IMR-90 (cell line): ENCODE results near the gene RPS6KA5. TPM values are rescaled to one million over a fixed set of nuclear protein-coding genes. Genes with fewer than 3 reads are reported as not detected.

Experiments used
- ATAC-seq: fragments of 200-7000 bp; cut with Tn5 transposase; 2 replicates; pipeline ENCODE4 v1.9.1; 2020; ENCODE audit warnings: low read depth, mild to moderate bottlenecking, moderate library complexity
- BruUV-seq: library from RNA; stranded (reverse); fragments of 400-500 nt; replicated peaks from 2 replicates; lab custom pipeline; 2021; lab: Mats Ljungman, UMichigan
- CTCF ChIA-PET: fragments of 300-600 bp; formaldehyde crosslinking; extraction: SDS; loops from one replicate; lab custom pipeline; 2021; ENCODE audit warnings: antibody characterized with exemption; lab: Yijun Ruan, JAX
- POLR2A ChIA-PET: fragments of 300-600 bp; sonication (Branson Sonifier 250); formaldehyde crosslinking; loops from one replicate; lab custom pipeline; 2022; ENCODE audit warnings: antibody characterized with exemption; ENCODE audit not compliant: unreplicated experiment; lab: Charles Lee
- DNase-seq: peaks from one replicate; pipeline ENCODE4 v3.0.0; 2013
- H2AFZ ChIP-seq: replicated peaks from 2 replicates; pipeline ENCODE3; 2013; ENCODE audit warnings: low read length, mild to moderate bottlenecking; ENCODE audit not compliant: poor library complexity
- H2AK5ac ChIP-seq: 2 replicates; pipeline ENCODE4 v1.6.1; 2013; ENCODE audit warnings: low read depth, low read length, inconsistent platforms
- H2AK9ac ChIP-seq: replicated peaks from 2 replicates; pipeline ENCODE3; 2013; ENCODE audit warnings: mild to moderate bottlenecking, low read depth, low read length, moderate library complexity; ENCODE audit not compliant: poor library complexity
- H2BK120ac ChIP-seq: 2 replicates; pipeline ENCODE4 v1.6.1; 2013; ENCODE audit warnings: low read depth, low read length, inconsistent platforms
- H2BK15ac ChIP-seq: 3 replicates; pipeline ENCODE4 v1.6.1; 2013; ENCODE audit warnings: low read depth, low read length, inconsistent platforms
- H2BK20ac ChIP-seq: 2 replicates; pipeline ENCODE4 v1.6.1; 2013; ENCODE audit warnings: low read depth, mild to moderate bottlenecking, inconsistent platforms, low read length, moderate library complexity
- H2BK5ac ChIP-seq: 2 replicates; pipeline ENCODE4 v1.6.1; 2013; ENCODE audit warnings: mild to moderate bottlenecking, low read depth, low read length, inconsistent platforms; ENCODE audit not compliant: poor library complexity, severe bottlenecking
- H3K14ac ChIP-seq: replicated peaks from 2 replicates; pipeline ENCODE4 v1.6.1; 2013; ENCODE audit warnings: low read depth, low read length, inconsistent platforms
- H3K18ac ChIP-seq: 2 replicates; pipeline ENCODE4 v1.6.1; 2013; ENCODE audit warnings: low read depth, low read length, control low read depth
- H3K23ac ChIP-seq: 2 replicates; pipeline ENCODE4 v1.6.1; 2013; ENCODE audit warnings: low read depth, low read length, inconsistent platforms
- H3K27ac ChIP-seq: 2 replicates; pipeline ENCODE4 v1.5.1; 2013; ENCODE audit warnings: mild to moderate bottlenecking, control low read depth, low read length; ENCODE audit not compliant: insufficient read depth
- H3K27me3 ChIP-seq: 2 replicates; pipeline ENCODE4 v1.6.1; 2013; ENCODE audit warnings: low read length; ENCODE audit not compliant: control insufficient read depth, insufficient read depth
- H3K36me3 ChIP-seq: 2 replicates; pipeline ENCODE4 v1.6.1; 2013; ENCODE audit warnings: low read length, mixed read lengths; ENCODE audit not compliant: control insufficient read depth, insufficient read depth
- H3K4ac ChIP-seq: 2 replicates; pipeline ENCODE4 v1.6.1; 2013; ENCODE audit warnings: low read depth, low read length, inconsistent platforms
- H3K4me1 ChIP-seq: 2 replicates; pipeline ENCODE4 v1.6.1; 2013; ENCODE audit warnings: low read length, mixed read lengths; ENCODE audit not compliant: control insufficient read depth, insufficient read depth
- H3K4me2 ChIP-seq: 2 replicates; pipeline ENCODE4 v1.6.1; 2013; ENCODE audit warnings: low read depth, mild to moderate bottlenecking, control low read depth, low read length, moderate library complexity
- H3K4me3 ChIP-seq: 2 replicates; pipeline ENCODE4 v1.5.1; 2013; ENCODE audit warnings: low read depth, mild to moderate bottlenecking, control low read depth, low read length, moderate library complexity; ENCODE audit not compliant: insufficient read depth
- H3K56ac ChIP-seq: 2 replicates; pipeline ENCODE4 v1.6.1; 2013; ENCODE audit warnings: low read length, inconsistent platforms; ENCODE audit not compliant: insufficient read depth; ENCODE audit errors: extremely low read depth
- H3K79me1 ChIP-seq, 2 experiments: 2 replicates each; pipeline ENCODE4 v1.6.1; 2013; ENCODE audit warnings: low read length in 2 of 2, inconsistent platforms in 1 of 2, low read depth in 1 of 2
- H3K9ac ChIP-seq: 2 replicates; pipeline ENCODE4 v1.6.1; 2013; ENCODE audit warnings: low read depth, low read length, control low read depth
- H3K9me1 ChIP-seq: 2 replicates; pipeline ENCODE4 v1.6.1; 2013; ENCODE audit warnings: low read length, inconsistent platforms; ENCODE audit not compliant: insufficient read depth
- H3K9me3 ChIP-seq: 2 replicates; pipeline ENCODE4 v1.6.1; 2013; ENCODE audit warnings: low read length; ENCODE audit not compliant: control insufficient read depth, insufficient read depth
- H4K20me1 ChIP-seq: 2 replicates; pipeline ENCODE4 v1.6.1; 2013; ENCODE audit warnings: low read length, inconsistent platforms; ENCODE audit not compliant: insufficient read depth
- H4K5ac ChIP-seq: 2 replicates; pipeline ENCODE4 v1.6.1; 2013; ENCODE audit warnings: mild to moderate bottlenecking, low read depth, low read length, control low read depth
- H4K8ac ChIP-seq, 2 experiments: 2 replicates each; pipeline ENCODE4 v1.6.1; 2013; ENCODE audit warnings: low read depth in 2 of 2, low read length in 2 of 2, control low read depth in 1 of 2, inconsistent platforms in 1 of 2
- H4K91ac ChIP-seq: 2 replicates; pipeline ENCODE4 v1.6.1; 2013; ENCODE audit warnings: low read depth, low read length, inconsistent platforms; ENCODE audit not compliant: insufficient read depth
- FOS ChIP-seq: fragments of 150-350 bp; IDR thresholded peaks from 2 replicates; pipeline ENCODE4 v1.6.1; 2016; ENCODE audit warnings: low read depth, low read length
- MAFK ChIP-seq: IDR thresholded peaks from 2 replicates; pipeline ENCODE4 v1.6.1; 2012; ENCODE audit warnings: low read depth, low read length, improper control_type of control experiment
- WGBS, 2 experiments: methylation state at CpG; one replicate each; pipeline versions ENCODE4 v1.1.5 to v1.1.7; 2013; ENCODE audit warnings: missing lambda C conversion rate in 2 of 2; ENCODE audit not compliant: insufficient read length in 1 of 2; ENCODE audit errors: extremely low coverage in 2 of 2; 5-methylcytosine and 5-hydroxymethylcytosine counted together
- dilution Hi-C: fragments of 300-500 bp; cut with HindIII; formaldehyde crosslinking; loops from one replicate; pipeline ENCODE4 v1.14.3; 2018; ENCODE audit warnings: low sequenced_read_pairs; ENCODE audit not compliant: unreplicated experiment
- in situ Hi-C: fragments of 300-500 bp; cut with MboI; formaldehyde crosslinking; loops from 3 replicates; pipeline ENCODE4 v1.14.3; 2019; ENCODE audit warnings: low sequenced_read_pairs, inconsistent platforms, mixed read lengths
- intact Hi-C: fragments of 100-400 bp; cut with micrococcal nuclease; formaldehyde crosslinking; loops from 2 replicates; pipeline ENCODE4 v1.10.0; 2022
- polyA plus RNA-seq, 3 experiments: library from polyadenylated mRNA; depleted of rRNA; stranded (reverse); fragments of >200 nt; gene quantifications; 2 replicates each; pipeline ENCODE4 v1.2.3, GENCODE V29; 2012; ENCODE audit warnings: low replicate concordance in 1 of 3
- total RNA-seq: library from RNA; depleted of rRNA; stranded (reverse); fragments of >200 nt; gene quantifications from 2 replicates; pipeline ENCODE4 v1.2.3, GENCODE V29; 2012

Gene RPS6KA5
- total and polyA plus RNA-seq, 2 of the 4 experiments (the other 2 are of a cell fraction), result 0.36 TPM

- dilution Hi-C loops, result no loop called here
- ATAC-seq, result no peak
- Histone ChIP-seq H2BK120ac (no peak overlapping the region), H2AK5ac (no peak overlapping the region), H3K14ac (no peak overlapping the region), H2AK9ac (no peak overlapping the region), H3K4ac (no peak overlapping the region), H4K5ac (no peak overlapping the region), H4K20me1 (no peaks in the 10 kb centered on the region), H2AFZ (no peak overlapping the region), H4K91ac (no peak overlapping the region), H4K8ac (no peak overlapping the region), H3K4me3 (no peak overlapping the region), H3K9me3 (no peaks in the 10 kb centered on the region), H3K56ac (no peak overlapping the region), H2BK5ac (no peak overlapping the region), H2BK20ac (no peak overlapping the region), H3K18ac (no peak overlapping the region), H2BK15ac (no peak overlapping the region), H3K36me3 (no peaks in the 10 kb centered on the region), H3K9ac (no peak overlapping the region), H3K4me1 (no peaks in the 10 kb centered on the region), H3K27me3 (no peaks in the 10 kb centered on the region), H3K79me1 (no peaks in the 10 kb centered on the region), H3K9me1 (no peaks in the 10 kb centered on the region), H3K4me2 (no peak overlapping the region), H3K23ac (no peak overlapping the region), H3K27ac (no peak overlapping the region)
- BruUV-seq, result no TSS peak
- POLR2A ChIA-PET, result no interaction called here
- in situ Hi-C loops, result no loop called here
- intact Hi-C loops, result no loop called here
- no peak for DNase-seq
- WGBS, 2 experiments, result 100% methylated on average over 1 of the region's 4 CpGs; no CpG with 5 or more reads in 1 of the 2 experiments
- TF ChIP-seq FOS, result no peak
- no peak for TF ChIP-seq MAFK
- CTCF ChIA-PET, result no interaction called here
Observed at GRCh38 chr14:90995785-90996184, 64.7 kb downstream of the RPS6KA5 start.
